ENCODE results near the gene MRPS34.

MRPS34 gene

GRCh38 chr16:1781758-1782407 lies 8.9 kb upstream of the MRPS34 start (continued):
- TF ChIP-seq ZNF148 (tag by site-specific recombination; IDR thresholded peaks at IDR 0.05; ENCODE audit: borderline replicate concordance) (no peak), ZNF239 (tag by site-specific recombination; IDR thresholded peaks at IDR 0.05) (no peak), ZFP41 (tag by site-specific recombination; IDR thresholded peaks at IDR 0.05; ENCODE audit: borderline replicate concordance) (no peak), ZNF514 (tag by site-specific recombination; IDR thresholded peaks at IDR 0.05) (no peak), ZNF280C (tag by site-specific recombination; IDR thresholded peaks at IDR 0.05) (no peak), ZNF747 (tag by site-specific recombination; IDR thresholded peaks at IDR 0.05) (no peak), KLF10 (tag by site-specific recombination; IDR thresholded peaks at IDR 0.05) (no peak), ZNF658 (tag by site-specific recombination; IDR thresholded peaks at IDR 0.05) (no peak), SETDB1 (IDR thresholded peaks at IDR 0.05; ENCODE audit: insufficient read length, low read length) (no peak), REST (tag by site-specific recombination; IDR thresholded peaks at IDR 0.05) (no peak), ZNF221 (tag by site-specific recombination; IDR thresholded peaks at IDR 0.05; ENCODE audit: borderline replicate concordance) (0 out of 2 replicates have a peak, but pooled peaks have one; percentile 61), ZNF354C (tag by site-specific recombination; IDR thresholded peaks at IDR 0.05; ENCODE audit: borderline replicate concordance, low read depth) (no peak), ZBTB49 (tag by site-specific recombination; IDR thresholded peaks at IDR 0.05; ENCODE audit: low read depth) (no peak), ZNF843 (tag by site-specific recombination; IDR thresholded peaks at IDR 0.05) (no peak), ZNF423 (tag by site-specific recombination; IDR thresholded peaks at IDR 0.05) (no peak), ZNF510 (tag by site-specific recombination; IDR thresholded peaks at IDR 0.05; ENCODE audit: insufficient replicate concordance) (no peak), ZNF555 (tag by site-specific recombination; conservative IDR thresholded peaks at IDR 0.05) (no peak), ZNF214 (tag by site-specific recombination; IDR thresholded peaks at IDR 0.05; ENCODE audit: borderline replicate concordance) (no peak), ZNF621 (tag by site-specific recombination; IDR thresholded peaks at IDR 0.05) (no peak), ZNF48 (tag by site-specific recombination; IDR thresholded peaks at IDR 0.05) (no peak), KLF9 (tag by site-specific recombination; IDR thresholded peaks at IDR 0.05; ENCODE audit: low read depth) (no peak)
- TF ChIP-seq, protein P1, sequence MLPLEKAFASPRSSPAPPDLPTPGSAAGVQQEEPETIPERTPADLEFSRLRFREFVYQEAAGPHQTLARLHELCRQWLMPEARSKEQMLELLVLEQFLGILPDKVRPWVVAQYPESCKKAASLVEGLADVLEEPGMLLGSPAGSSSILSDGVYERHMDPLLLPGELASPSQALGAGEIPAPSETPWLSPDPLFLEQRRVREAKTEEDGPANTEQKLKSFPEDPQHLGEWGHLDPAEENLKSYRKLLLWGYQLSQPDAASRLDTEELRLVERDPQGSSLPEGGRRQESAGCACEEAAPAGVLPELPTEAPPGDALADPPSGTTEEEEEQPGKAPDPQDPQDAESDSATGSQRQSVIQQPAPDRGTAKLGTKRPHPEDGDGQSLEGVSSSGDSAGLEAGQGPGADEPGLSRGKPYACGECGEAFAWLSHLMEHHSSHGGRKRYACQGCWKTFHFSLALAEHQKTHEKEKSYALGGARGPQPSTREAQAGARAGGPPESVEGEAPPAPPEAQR (tag by site-specific recombination; IDR thresholded peaks at IDR 0.05): no peak
- TF ChIP-seq, protein P2, sequence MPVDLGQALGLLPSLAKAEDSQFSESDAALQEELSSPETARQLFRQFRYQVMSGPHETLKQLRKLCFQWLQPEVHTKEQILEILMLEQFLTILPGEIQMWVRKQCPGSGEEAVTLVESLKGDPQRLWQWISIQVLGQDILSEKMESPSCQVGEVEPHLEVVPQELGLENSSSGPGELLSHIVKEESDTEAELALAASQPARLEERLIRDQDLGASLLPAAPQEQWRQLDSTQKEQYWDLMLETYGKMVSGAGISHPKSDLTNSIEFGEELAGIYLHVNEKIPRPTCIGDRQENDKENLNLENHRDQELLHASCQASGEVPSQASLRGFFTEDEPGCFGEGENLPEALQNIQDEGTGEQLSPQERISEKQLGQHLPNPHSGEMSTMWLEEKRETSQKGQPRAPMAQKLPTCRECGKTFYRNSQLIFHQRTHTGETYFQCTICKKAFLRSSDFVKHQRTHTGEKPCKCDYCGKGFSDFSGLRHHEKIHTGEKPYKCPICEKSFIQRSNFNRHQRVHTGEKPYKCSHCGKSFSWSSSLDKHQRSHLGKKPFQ (tag by site-specific recombination; IDR thresholded peaks at IDR 0.05): no peak
